Activated CD4-positive, alpha-beta T cell treated with anti-CD3 and anti-CD28 coated beads for 36 hours (primary cell): Measurements from ENCODE around the gene SORCS2. TPM values are rescaled to one million over a fixed set of nuclear protein-coding genes. Genes with fewer than 3 reads are reported as not detected.

Experiments
- ATAC-seq: fragments of 200-7000 bp; cut with Tn5 transposase; one replicate; pipeline ENCODE4 v1.10.0; 2021; ENCODE audit warnings: mild to moderate bottlenecking, moderate library complexity
- CTCF ChIA-PET: fragments of 350-600 bp; sonication (Branson Sonifier 250); formaldehyde crosslinking; loops from one replicate; lab custom pipeline; 2021; ENCODE audit warnings: antibody characterized with exemption; lab: Charles Lee
- POLR2A ChIA-PET: fragments of 350-600 bp; sonication (Branson Sonifier 250); formaldehyde crosslinking; loops from one replicate; lab custom pipeline; 2021; ENCODE audit warnings: antibody characterized with exemption, inconsistent platforms; lab: Charles Lee
- DNase-seq: peaks from one replicate; pipeline ENCODE4 v3.0.0-alpha.2; 2020
- H3K27ac Mint-ChIP-seq: one replicate; pipeline ENCODE4 v1.8.0; 2021; ENCODE audit warnings: mixed read lengths
- H3K27me3 Mint-ChIP-seq: one replicate; pipeline ENCODE4 v1.8.0; 2021; ENCODE audit warnings: mixed read lengths
- H3K36me3 Mint-ChIP-seq: one replicate; pipeline ENCODE4 v1.8.0; 2021; ENCODE audit warnings: low read depth, mixed read lengths
- H3K4me1 Mint-ChIP-seq: one replicate; pipeline ENCODE4 v1.8.0; 2021; ENCODE audit warnings: mixed read lengths
- H3K4me3 Mint-ChIP-seq: one replicate; pipeline ENCODE4 v1.8.0; 2021; ENCODE audit warnings: mild to moderate bottlenecking, moderate library complexity, mixed read lengths
- H3K9me3 Mint-ChIP-seq: one replicate; pipeline ENCODE4 v1.8.0; 2021; ENCODE audit warnings: low read depth, mixed read lengths
- intact Hi-C, 2 experiments: fragments of 100-400 bp; cut with DNase I in 1 of 2; cut with micrococcal nuclease in 1 of 2; formaldehyde crosslinking; loops; one replicate each; pipeline versions ENCODE4 v1.14.2 to v1.15.1; 2022 to 2024; cut with DNase I, micrococcal nuclease
- total RNA-seq, 2 experiments: library from RNA; stranded (reverse); gene quantifications; one replicate each; pipeline ENCODE4 v1.2.3, GENCODE V29; 2021

SORCS2 gene
- total RNA-seq, 2 experiments from 2014 or later = 0.04 TPM; not detected in 1

GRCh38 chr4:7654550-7655445 lies 462.5 kb downstream of the SORCS2 start:
- no peaks in the 10 kb centered on the region for H3K9me3 Mint-ChIP-seq
- H3K36me3 Mint-ChIP-seq = no peaks in the 10 kb centered on the region
- ChIA-PET CTCF (interaction anchor here (0.6 kb wide), 1 partner anchor 111 kb away, joined by 3 read pairs; no protein-coding TSS in a partner anchor), POLR2A (no interaction called here)
- no peak overlapping the region for H3K27ac Mint-ChIP-seq
- ATAC-seq = no peak
- no peak overlapping the region for H3K4me3 Mint-ChIP-seq
- DNase-seq = no peak
- intact Hi-C loops = no loop called here
- peaks cover 5% of the 10 kb centered on the region for H3K27me3 Mint-ChIP-seq
- H3K4me1 Mint-ChIP-seq = peaks cover 11% of the 10 kb centered on the region

GRCh38 chr4:7655511-7656243 lies 463.3 kb downstream of the SORCS2 start:
- H3K4me1 Mint-ChIP-seq = peaks cover 5% of the 10 kb centered on the region
- no peak overlapping the region for H3K27ac Mint-ChIP-seq
- no peaks in the 10 kb centered on the region for H3K9me3 Mint-ChIP-seq
- no peak overlapping the region for H3K4me3 Mint-ChIP-seq
- DNase-seq (no peak), ATAC-seq (no peak)
- no peaks in the 10 kb centered on the region for H3K36me3 Mint-ChIP-seq
- intact Hi-C loops = no loop called here
- ChIA-PET CTCF (interaction anchor here (0.6 kb wide), 1 partner anchor 110 kb away, joined by 3 read pairs; no protein-coding TSS in a partner anchor), POLR2A (no interaction called here)
- peaks cover 5% of the 10 kb centered on the region for H3K27me3 Mint-ChIP-seq

GRCh38 chr4:7656244-7656800 lies 464.0 kb downstream of the SORCS2 start:
- ATAC-seq (no peak), DNase-seq (no peak)
- H3K9me3 Mint-ChIP-seq = no peaks in the 10 kb centered on the region
- no peaks in the 10 kb centered on the region for H3K36me3 Mint-ChIP-seq
- POLR2A ChIA-PET = no interaction called here
- no peak overlapping the region for H3K27ac Mint-ChIP-seq
- H3K4me3 Mint-ChIP-seq = no peak overlapping the region
- CTCF ChIA-PET = no interaction called here
- no peaks in the 10 kb centered on the region for H3K4me1 Mint-ChIP-seq
- intact Hi-C loops = no loop called here
- peaks cover 2% of the 10 kb centered on the region for H3K27me3 Mint-ChIP-seq

GRCh38 chr4:7657545-7658297 lies 465.4 kb downstream of the SORCS2 start:
- H3K4me3 Mint-ChIP-seq = no peak overlapping the region
- ChIA-PET CTCF (no interaction called here), POLR2A (no interaction called here)
- DNase-seq = no peak
- H3K4me1 Mint-ChIP-seq = no peaks in the 10 kb centered on the region
- no peaks in the 10 kb centered on the region for H3K36me3 Mint-ChIP-seq
- no peak overlapping the region for H3K27ac Mint-ChIP-seq
- peak; percentile 72 for ATAC-seq
- H3K27me3 Mint-ChIP-seq = peaks cover 2% of the 10 kb centered on the region
- intact Hi-C loops = no loop called here
- no peaks in the 10 kb centered on the region for H3K9me3 Mint-ChIP-seq

GRCh38 chr4:7658341-7659204 lies 466.2 kb downstream of the SORCS2 start:
- Mint-ChIP-seq H3K36me3 (no peaks in the 10 kb centered on the region), H3K4me3 (no peak overlapping the region), H3K9me3 (no peaks in the 10 kb centered on the region), H3K27ac (no peak overlapping the region), H3K27me3 (peaks cover 2% of the 10 kb centered on the region), H3K4me1 (no peaks in the 10 kb centered on the region)
- intact Hi-C loops = no loop called here
- ChIA-PET POLR2A (no interaction called here), CTCF (no interaction called here)
- no peak for ATAC-seq
- DNase-seq = no peak

- H3K27me3 Mint-ChIP-seq = peaks cover 2% of the 10 kb centered on the region
- ChIA-PET CTCF (no interaction called here), POLR2A (no interaction called here)
- H3K4me1 Mint-ChIP-seq = no peaks in the 10 kb centered on the region
- H3K36me3 Mint-ChIP-seq = no peaks in the 10 kb centered on the region
- intact Hi-C loops = no loop called here
- ATAC-seq = no peak
- H3K9me3 Mint-ChIP-seq = no peaks in the 10 kb centered on the region
- no peak for DNase-seq
- no peak overlapping the region for H3K4me3 Mint-ChIP-seq
- no peak overlapping the region for H3K27ac Mint-ChIP-seq
Observed at GRCh38 chr4:7659429-7660175, 467.3 kb downstream of the SORCS2 start.

- intact Hi-C loops = no loop called here
- H3K9me3 Mint-ChIP-seq = no peaks in the 10 kb centered on the region
- H3K4me1 Mint-ChIP-seq = no peaks in the 10 kb centered on the region
- ATAC-seq (no peak), DNase-seq (no peak)
- no peak overlapping the region for H3K27ac Mint-ChIP-seq
- ChIA-PET CTCF (no interaction called here), POLR2A (no interaction called here)
- no peaks in the 10 kb centered on the region for H3K36me3 Mint-ChIP-seq
- no peak overlapping the region for H3K4me3 Mint-ChIP-seq
- no peaks in the 10 kb centered on the region for H3K27me3 Mint-ChIP-seq
Observed at GRCh38 chr4:7660176-7661039, 468.1 kb downstream of the SORCS2 start.

GRCh38 chr4:7661066-7661748 lies 468.9 kb downstream of the SORCS2 start:
- H3K4me3 Mint-ChIP-seq = no peak overlapping the region
- DNase-seq (no peak), ATAC-seq (no peak)
- no peaks in the 10 kb centered on the region for H3K36me3 Mint-ChIP-seq
- ChIA-PET CTCF (no interaction called here), POLR2A (no interaction called here)
- H3K27ac Mint-ChIP-seq = no peak overlapping the region
- H3K4me1 Mint-ChIP-seq = no peaks in the 10 kb centered on the region
- H3K27me3 Mint-ChIP-seq = no peaks in the 10 kb centered on the region
- H3K9me3 Mint-ChIP-seq = no peaks in the 10 kb centered on the region
- intact Hi-C loops = no loop called here

- no peaks in the 10 kb centered on the region for H3K27me3 Mint-ChIP-seq
- POLR2A ChIA-PET = no interaction called here
- no peak for DNase-seq
- no peaks in the 10 kb centered on the region for H3K36me3 Mint-ChIP-seq
- no peak overlapping the region for H3K27ac Mint-ChIP-seq
- no peak for ATAC-seq
- no peaks in the 10 kb centered on the region for H3K4me1 Mint-ChIP-seq
- H3K9me3 Mint-ChIP-seq = no peaks in the 10 kb centered on the region
- H3K4me3 Mint-ChIP-seq = no peak overlapping the region
- intact Hi-C loops = no loop called here
- CTCF ChIA-PET = no interaction called here
Observed at GRCh38 chr4:7661846-7662506, 469.6 kb downstream of the SORCS2 start.
